GM23248 (cell line): ENCODE data around the gene CMTM1.

Experiments used
- EZH2 ChIP-seq: fragments of 200-600 bp; sonication (generic); IDR thresholded peaks from 2 replicates; pipeline ENCODE4 v1.6.1; 2018; ENCODE audit warnings: antibody characterized with exemption, mild to moderate bottlenecking; ENCODE audit not compliant: insufficient read depth, poor library complexity, severe bottlenecking
- EZH2phosphoT487 ChIP-seq: fragments of 200-600 bp; sonication (generic); IDR thresholded peaks from 2 replicates; pipeline ENCODE4 v1.6.1; 2018; ENCODE audit warnings: antibody characterized with exemption, moderate library complexity, mild to moderate bottlenecking, low read depth; ENCODE audit not compliant: insufficient read depth

DNA sequence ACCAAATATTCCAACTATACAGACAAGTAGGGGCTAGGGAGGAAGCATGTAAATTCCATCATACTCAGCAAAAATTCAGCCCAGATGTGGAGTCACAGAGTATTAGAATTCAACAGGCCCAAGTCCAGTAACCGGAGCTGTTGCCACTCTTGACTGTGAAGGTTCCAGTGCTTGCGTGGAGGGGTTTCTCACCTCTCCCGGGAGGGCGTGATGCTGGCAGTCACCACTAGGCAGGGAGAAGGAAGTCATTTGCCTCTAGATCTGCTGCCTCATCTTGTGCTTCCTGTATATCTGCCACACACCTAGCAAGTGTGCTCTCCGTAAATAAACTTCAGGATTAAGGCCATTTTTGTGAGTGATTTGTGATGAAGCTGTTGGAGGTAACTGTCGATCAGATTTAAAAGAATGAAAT, 14.9 kb upstream of the CMTM1 start:
- TF ChIP-seq EZH2 (no peak), EZH2phosphoT487 (no peak)
